DMS53 treated with DMSO at 0.1 percent for 48 hours (cell line): Measurements from ENCODE around the gene LRRFIP1.
A peak's percentile ranks its signal among the peaks of the same experiment; 100 is the strongest.
"Not testable (repeated sequence)": the region's sequence is repeated elsewhere in the genome, so short reads cannot be mapped to it uniquely, and the experiment has no call there.

Source experiments
- DNase-seq: peaks from one replicate; lab custom pipeline; 2025; ENCODE audit not compliant: unreplicated experiment; lab: John Stamatoyannopoulos, UW

LRRFIP1 gene

DNA sequence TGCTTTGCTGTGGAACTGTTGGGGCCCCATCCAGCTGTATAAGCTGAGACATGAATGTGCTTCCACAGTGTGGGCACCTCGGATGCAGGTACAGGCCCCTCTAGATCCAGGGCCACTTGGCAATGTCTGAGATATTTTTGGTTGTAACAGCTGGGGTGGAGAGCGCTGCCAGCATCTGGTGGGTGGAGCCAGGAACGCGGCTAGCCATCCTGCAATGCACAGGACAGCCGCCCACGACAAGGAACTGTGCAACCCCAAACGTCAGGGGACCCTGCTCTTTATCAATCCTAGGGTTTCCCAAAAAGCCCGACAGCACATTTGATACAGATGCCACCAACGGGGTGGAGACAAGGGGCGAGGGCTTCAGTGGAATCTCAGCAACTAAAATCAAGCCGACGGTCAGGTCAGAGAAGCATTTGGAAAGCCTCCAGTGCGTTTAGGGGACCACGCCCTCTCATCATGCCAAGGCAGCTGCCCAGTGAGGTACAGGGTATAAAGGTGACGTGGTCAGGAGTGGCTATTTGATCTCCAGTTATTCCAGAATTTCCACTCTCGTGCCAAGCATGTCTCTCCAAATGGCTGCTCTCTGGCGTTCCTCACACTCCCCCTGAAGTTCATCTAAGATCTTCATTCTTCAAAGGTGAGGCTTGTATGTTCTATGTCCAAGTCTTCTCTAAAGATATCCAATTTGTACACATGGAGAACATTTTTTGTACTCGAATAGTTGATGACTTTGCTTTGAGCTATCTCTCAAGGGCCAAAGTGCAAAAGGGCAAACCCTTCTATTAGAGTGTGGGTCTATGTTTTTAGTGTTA lies 55.7 kb downstream of the LRRFIP1 start:
- DNase-seq = no peak

DNA sequence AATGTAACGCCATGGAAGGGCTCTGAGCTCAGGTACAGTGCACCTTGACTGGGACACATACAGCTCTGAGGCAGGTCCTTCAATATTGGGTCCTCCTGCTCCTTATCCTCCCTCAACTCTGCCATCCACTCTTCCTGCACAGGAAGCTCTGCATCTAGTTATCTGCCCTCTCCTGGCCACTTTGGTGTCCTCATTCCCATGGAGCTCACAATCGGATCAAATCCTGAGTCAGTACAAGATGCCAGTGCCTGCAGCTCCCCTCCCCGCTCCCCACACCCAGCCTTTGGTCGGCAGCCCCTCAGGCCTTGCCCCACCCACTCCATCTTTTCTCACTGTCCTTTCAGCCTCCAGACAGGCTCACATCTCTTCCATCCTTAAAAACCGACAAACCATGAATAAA lies 58.0 kb downstream of the LRRFIP1 start:
- DNase-seq = peak; percentile 39

DNA sequence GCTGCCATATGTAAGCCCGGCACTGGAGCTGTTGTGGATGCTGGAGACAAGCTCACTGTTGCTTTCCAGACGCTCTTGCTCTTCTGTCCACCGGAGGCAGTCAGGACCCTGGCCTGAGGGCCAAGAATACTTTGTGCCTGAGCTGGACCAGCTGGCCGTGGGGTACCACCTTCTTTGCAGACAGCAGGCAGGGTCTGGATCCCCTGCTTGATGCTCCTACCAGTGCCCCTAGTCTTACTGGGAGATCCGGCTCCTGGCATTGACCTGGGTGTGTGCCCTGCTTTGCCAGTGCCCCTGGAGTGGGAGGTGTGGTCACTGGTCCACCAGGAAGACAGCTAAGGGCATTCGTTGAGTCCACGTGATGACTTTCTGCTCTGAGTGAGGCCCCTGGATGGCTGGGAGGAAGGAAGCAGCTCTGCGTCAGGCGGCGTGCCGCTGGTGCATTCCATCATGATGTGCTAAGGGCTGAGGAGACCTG lies 59.3 kb downstream of the LRRFIP1 start:
- no peak for DNase-seq

DNA sequence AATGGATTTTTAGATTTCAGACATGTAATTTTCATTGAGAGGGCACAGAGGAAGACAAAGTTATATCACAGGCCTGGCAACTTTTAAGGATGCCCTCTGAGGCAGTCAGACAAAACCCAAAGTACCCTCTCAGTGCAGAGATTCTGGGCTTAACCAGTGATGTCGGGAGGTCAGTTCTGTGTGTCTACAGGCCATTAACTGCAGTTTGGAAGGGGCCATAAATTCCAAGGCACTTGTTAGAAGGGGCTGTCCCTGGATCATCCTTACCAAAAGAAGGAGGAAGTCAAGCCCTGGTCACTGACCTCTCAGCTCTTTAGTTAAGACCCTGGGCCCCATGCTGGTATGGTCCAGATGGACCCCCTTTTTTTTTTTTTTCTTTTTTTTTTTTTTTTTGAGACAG lies 60.7 kb downstream of the LRRFIP1 start:
- no peak for DNase-seq

DNA sequence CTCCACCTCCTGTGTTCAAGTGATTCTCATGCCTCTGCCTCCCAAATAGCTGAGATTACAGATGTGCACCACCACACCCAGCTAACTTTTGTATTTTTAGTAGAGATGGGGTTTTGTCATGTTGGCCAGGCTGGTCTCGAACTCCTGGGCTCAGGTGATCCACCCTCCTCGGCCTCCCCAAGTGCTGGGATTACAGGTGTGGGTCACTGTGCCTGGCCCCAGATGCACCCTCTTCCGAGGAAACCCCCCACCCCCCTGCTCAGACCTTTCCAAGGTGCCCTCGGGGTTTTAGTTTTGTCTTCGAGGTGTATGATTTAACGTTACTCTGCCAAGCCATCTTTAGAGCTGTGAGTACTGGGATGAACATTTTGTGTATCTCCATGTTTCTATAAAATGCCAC lies 61.2 kb downstream of the LRRFIP1 start:
- not testable (repeated sequence) for DNase-seq

DNA sequence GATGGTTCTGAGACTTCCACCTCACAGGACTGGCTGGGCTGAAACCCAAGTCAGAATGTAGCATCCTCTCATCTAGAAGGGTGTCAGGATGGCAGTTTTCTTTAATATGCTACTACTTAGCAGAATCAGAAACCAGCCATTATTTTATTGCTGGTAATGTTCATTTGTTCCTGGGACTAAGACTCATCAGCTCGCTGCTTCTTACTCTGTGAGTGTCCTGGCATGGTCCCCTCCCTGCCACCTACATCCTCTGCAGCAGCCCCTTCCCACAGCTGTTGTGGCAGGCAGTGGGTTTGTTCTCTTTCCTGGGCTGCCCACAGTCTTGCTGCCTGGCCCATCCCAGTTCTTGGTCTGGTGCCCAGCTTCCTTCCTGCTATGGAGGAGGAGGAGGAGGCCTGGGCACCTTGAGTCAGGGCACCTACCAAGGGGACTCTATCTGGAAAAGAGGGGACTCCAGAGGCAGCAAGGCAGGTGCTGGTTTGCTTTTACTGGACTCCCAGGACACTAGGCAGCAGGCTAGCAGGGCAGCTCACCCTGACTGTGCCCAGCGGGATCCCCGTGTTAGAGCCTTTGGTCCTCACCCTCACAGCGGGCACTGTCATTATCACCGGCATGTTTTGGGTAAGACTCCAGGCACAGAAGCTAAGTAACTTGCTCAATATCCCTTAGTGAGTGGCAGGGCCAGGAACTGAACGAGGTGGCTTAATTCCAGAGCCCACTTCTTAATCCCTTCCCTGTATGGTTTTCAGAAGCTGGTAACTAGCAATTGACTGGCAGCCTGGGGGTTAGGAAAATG lies 62.1 kb downstream of the LRRFIP1 start:
- DNase-seq = no peak

DNA sequence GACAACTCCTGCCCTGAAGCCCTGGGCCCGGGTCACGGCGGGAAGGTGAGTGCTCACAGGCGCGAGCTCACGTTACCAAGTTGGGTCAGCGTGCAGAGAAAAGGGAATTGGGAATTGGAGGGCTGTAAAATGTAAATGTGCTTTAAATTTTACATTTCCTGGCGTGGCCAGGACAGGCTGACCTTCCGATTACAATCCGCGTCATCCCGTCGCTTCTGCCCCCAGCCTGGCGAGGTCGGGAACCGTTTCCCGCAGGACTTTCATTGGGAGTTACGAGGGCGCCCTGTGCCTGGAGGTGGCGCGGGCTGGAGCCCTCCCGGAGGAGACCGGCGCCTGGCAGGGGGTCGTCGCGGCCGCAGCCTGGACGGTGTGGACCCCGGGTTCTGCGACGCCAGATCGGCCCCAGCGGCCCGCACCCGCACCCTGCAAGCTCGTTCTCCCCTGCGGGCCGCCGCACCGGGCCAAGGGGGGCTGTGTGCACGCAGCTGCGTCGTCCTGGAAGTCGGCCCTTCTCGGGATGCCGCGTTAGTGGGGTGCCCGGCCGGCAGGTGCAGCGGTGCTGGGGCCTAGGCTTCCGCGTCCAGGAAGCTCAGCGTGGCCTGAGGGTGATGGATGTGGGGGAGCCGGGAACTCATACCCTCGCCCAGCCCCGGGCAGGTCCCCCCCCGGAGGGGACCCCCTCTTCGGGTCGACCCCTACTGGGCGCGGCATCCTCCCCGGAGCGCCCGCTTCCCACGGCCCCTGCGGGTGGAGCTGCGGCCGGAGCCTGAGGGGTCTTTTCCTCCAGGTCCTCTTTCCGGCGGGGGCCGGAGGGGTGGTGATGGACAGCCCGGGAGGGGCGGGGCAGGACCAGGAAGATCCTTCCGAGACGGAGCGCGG lies 63.9 kb downstream of the LRRFIP1 start:
- no peak for DNase-seq

DNA sequence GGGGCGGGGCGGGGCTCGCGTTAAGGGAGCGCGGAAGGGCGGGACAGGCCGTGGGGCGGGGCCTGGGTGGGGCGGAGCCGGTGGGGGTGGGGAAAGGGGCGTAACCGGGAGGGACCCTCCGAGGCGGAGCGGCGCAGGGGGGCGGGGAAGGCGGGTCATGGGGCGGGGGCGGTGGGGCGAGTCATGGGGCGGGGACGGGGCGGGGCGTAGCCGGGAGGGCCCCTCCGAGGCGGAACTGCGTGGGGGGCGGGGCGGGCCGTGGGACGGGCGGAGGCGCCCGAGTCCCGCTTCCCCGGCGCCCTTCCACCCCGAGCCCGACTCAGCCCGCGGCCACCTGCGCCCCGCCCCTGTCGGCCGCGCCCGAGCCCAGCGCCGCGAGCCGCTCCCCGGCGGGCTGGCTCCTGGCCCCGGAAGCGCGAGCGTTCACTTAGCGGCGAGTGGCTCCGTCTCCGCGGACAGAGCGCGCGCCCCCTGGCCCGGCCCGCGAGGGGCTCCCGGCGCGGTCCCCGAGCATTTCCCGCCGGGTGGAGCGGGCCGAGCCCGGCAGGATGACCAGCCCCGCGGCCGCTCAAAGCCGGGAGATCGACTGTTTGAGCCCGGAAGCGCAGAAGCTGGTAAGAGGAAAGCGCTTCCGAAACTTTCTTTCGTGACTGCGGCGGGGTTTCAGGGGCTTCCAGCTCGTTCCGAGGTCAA lies 64.7 kb downstream of the LRRFIP1 start:
- peak; percentile 88 for DNase-seq

DNA sequence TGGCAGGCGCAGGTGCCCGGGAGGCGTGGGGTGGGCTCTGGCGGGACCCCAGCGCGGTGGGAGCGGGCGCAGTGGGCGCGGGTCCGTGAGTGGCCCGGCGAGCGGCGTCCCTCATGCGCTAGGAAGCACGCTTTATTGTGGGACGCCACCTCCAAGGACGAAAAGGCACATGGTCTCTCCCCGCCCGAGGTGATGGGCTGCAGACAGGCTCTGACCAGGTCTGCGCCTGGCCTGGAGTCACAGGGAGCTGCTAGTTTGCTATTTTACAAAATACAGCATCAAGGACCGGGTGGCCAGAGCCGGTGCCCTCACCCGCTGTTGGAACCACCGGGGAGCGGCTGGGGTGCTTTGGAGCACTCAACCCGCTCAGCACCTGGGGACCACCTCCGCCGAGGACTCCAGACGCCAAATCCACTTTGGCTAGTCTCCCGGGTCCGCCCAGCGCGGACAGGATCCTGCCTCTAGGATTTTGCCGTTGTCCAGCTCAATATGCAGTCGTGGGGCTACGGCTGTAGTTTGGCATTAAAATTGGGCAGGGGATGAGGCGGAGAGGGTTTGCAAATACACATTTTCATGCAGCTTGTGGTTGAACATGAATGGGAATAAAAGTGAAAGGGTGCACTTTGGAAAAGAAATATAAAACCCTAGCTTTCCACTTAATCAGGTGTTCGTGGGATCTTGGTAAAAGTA lies 65.4 kb downstream of the LRRFIP1 start:
- DNase-seq = no peak

DNA sequence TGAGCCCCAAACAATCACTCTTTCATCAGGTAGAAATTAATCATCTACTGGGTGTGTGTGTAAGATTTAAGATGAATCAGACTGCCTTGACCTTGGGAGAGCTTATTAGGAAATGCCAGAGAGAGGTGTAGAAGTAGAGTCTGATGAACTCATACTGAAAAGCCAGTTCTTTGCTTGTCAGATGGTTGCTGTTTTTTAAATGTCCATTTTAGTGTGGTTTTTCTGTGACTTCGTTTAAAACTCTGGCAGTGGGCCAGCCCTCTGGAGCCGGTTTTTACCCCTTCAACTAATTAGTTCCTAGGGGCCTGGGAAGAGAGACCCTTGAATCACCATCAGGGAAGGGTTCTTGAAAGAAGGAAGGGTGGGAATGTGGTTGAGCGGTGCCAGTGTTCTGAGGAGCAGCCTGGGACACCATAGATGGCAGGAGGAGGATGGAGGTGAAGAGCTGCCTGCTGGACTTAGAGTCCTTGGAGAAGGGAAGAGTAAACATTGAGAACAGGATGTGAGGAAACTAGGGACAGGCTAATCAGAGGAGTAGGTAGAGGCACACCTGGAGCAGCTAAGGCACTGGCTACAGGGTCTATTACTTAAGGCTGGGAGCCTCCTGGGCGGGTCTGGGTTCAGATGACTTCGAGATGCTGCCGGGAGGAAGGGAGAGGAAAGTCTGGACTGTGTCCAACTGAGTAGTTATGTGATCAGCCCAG lies 66.1 kb downstream of the LRRFIP1 start:
- peak; percentile 51 for DNase-seq

DNA sequence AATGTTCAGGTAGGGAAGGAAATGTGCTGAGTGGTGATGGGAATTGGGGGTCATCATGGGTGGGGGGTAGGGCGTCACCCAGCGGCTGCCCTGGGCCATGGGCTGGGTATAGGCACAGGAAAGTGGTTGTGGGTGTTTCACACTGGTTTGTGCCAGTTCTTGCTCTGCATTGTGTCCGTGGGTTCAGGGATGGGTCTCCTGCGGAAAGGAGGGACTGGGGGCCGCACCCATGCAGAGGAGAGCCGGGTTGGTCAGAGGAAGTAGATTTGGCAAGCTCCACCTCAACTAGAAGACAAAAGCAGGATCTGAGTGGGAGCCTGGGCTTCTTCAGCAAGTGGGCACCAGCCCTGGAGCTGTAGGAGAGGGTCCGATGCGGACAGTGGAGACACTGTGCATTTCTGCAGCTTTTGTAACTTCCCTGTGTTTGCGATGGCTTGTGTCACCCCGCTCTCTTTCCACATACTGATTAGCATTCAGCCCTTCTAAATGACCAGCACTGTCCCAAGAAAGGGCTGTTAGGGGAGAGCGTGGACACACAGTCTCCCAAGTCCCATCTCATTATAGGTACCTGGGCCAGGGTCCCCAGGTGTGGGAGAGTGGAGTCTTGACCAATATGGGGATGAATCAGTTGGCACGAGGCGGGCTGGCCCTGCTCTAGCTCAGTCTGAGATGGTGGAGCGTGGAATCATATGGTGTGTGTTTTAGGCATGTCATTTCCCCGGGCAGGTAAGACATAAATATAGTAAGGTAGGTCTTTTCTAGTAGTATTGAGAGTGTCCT lies 67.2 kb downstream of the LRRFIP1 start:
- DNase-seq = no peak

DNA sequence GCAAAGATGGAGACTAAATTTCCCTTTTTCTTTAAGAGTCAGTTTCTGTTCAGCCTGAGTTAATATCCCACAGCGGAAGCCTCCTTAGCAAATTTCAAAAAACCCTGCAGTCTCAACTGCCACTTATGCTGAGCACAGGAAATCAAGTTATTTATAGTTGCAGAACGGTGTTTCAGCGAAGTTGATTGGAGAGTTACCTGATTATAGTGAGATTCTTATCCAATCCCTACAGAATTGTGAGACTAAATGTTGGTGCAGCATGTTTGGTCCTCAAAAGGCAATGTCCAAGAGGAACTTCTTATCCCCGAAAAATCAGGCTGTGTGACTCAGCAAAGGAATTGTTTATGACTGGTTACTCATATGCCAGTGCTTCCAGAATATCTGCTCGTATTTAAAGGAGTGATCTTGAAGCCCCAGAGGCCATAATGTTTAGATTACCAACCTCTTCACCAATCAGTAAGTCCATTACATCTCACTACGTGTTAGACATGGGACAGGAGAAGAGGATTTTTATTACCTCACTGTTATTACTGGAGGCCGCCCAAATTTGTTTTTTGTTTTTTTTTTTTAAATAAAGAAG lies 67.9 kb downstream of the LRRFIP1 start:
- no peak for DNase-seq

DNA sequence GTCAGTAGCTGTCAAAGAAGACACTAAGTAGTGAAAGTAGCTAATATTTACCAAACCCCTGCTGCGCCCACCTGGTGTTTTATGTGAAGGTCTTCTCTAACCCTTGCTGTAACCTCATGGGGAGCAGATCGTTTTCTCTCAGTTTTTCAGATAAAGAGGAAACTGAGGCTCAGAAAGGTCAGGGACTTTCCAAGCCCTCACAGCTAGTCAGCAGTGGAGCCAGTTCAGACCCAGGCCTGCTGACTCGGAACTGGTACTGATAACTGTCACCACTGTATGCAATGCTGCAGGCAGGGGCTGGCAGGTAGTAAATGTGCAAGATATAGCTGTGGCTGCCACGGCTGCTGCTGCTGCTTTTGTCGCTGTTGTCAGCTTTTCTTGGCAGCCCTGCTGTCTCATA lies 69.1 kb downstream of the LRRFIP1 start:
- DNase-seq = no peak

DNA sequence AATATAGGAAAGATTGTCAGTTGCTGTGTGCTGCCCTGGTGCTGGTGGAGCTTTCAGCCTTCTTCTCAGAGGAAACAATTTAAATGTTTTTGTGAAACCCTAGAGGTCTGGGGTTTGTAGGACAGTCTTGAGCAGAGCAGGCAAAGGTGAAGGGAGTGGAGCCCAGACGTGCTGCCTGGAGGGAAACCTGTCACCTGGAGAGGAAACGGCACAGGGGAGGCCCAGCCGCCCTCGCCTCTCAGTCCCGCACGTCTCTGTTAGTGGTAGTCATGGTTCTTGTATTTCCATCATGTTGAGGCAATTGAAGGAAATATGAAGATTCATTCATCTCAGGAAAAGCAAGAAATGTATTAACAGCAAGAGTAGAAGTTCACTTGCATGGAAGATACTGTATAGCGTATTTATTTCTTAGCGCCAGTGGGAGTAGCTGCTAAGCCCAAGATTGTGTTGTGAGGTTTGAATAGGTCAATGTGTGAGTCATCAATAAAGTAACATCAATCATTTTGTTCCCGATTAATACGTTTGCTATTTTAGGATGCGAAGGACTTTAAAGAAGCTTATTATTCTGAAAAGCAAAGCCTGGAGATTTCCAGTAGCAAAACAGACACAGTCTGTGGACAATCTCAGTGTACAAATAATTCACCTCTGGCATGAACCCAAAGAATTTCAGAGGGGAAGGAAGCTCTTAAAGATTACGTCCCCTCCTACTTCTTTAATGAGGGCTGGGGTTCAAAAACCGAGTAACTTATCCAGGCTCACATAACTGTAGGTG lies 70.4 kb downstream of the LRRFIP1 start:
- no peak for DNase-seq

DNA sequence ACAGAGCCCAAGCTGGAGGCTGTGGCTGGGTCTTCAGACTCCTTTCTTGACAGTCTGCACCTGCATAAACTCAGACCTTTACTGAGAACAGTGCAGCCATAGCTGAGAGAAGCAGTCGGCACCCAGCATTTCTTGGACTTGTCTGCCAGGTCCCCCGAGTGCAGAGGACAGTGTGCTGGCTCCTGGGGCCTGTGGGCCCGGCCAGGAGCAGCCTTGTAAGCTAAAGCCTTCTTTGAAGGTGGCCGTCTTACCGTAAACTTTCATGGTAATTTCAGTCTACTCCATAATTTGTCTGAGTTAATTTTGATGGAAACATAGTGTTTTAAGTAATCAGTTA lies 70.9 kb downstream of the LRRFIP1 start:
- DNase-seq = no peak

DNA sequence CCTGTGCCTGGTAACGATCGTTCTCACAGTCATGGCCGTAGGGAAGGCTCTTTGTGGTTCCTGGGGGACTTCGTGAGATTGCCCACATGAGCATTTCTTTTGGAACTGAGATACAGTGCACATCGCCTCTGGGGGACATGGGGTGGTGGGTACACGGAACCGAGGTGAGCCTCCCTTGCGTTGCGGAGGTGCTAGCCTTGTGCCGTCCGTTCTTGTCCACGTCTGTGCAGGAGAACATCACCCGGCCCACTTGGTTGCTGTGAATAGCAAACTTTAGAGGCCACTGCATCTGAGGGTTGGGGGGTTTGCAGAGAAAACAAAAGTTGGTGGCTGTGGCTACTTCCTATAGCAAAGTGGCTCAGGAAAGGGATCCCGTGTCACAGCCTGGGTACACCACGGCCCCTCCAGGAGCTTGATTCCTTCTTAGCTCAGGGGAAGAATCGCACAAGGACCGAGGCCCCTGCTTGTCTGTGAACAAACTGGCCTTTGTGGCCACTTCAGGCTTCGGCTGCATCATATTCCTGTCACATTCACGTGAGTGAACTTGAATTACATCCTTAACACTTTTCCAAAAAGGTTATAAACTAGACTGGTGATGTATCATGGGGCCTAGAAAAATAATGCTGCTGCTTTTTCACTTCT lies 72.6 kb downstream of the LRRFIP1 start:
- DNase-seq = no peak

DNA sequence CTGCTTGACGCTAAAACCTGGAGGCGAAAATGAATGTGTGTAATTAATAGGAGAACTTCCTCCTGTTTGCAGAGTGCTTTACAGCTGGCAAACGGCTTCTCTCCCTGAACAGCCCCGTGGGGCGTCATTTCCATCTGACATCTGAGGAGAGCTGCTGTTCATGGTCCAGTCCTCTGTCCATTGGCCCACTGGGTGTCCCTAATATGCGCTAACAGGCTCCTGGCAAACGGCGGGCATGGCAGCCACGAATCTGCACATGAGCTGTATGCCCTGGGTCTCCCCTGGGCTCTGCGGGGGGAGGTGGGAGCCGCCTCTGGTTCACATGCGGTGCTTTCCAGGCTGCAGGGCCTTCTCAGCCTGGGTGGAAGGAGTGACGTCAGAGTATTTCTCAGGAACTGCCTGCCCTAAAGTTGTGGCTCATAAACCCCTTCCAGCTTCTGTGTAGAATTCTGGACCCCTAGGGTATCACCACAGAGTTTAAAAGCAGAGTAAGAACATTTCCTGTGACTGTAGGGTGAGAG lies 73.2 kb downstream of the LRRFIP1 start:
- no peak for DNase-seq
